ENCODE measurements around the gene INSIG2.
A peak's percentile ranks its signal among the peaks of the same experiment; 100 is the strongest.

INSIG2 gene

DNA sequence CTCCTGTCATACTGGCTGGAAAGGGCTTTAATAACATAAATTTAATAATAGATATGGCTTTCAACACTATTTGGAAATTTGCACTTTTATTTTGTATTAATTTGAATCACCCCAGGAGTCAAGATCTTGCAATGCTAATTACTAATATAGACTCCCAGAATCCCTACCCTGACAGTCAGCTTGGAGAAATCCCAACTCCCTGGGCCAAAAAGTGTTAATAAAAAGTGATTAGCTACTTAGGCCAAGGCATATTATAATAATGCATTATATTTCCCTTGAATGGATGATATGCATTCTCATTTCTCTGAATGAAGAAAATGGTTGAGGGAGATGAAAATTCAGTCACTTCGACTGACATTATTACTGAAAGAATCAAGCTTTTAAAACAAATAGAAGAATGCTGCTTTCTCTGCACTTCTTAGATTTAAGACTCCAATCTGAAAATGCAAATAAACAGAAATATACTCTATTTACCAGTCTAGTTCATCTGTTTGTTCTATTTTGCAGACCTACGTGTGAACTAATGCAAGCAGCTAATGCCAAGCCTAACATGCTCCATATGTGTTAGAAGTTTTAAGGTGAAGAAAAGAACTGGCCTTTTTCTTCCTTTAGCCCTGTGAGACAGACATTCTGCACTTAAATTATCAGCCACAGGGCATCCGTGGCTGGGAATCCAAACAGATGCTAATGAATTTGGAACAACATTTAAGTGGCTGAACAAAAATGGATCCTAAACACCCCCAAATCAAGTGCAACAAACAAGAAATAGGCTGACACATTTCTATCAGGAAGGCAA is 33.9 kb upstream of the INSIG2 start:
- TF ChIP-seq, protein P1, sequence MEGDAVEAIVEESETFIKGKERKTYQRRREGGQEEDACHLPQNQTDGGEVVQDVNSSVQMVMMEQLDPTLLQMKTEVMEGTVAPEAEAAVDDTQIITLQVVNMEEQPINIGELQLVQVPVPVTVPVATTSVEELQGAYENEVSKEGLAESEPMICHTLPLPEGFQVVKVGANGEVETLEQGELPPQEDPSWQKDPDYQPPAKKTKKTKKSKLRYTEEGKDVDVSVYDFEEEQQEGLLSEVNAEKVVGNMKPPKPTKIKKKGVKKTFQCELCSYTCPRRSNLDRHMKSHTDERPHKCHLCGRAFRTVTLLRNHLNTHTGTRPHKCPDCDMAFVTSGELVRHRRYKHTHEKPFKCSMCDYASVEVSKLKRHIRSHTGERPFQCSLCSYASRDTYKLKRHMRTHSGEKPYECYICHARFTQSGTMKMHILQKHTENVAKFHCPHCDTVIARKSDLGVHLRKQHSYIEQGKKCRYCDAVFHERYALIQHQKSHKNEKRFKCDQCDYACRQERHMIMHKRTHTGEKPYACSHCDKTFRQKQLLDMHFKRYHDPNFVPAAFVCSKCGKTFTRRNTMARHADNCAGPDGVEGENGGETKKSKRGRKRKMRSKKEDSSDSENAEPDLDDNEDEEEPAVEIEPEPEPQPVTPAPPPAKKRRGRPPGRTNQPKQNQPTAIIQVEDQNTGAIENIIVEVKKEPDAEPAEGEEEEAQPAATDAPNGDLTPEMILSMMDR (IDR thresholded peaks at IDR 0.05), result no peak
- H3K36me3 ChIP-seq, result no peaks in the 10 kb centered on the region
- intact Hi-C loops (cut with DNase I; ENCODE audit: low total_unique reads), result no loop called here

DNA sequence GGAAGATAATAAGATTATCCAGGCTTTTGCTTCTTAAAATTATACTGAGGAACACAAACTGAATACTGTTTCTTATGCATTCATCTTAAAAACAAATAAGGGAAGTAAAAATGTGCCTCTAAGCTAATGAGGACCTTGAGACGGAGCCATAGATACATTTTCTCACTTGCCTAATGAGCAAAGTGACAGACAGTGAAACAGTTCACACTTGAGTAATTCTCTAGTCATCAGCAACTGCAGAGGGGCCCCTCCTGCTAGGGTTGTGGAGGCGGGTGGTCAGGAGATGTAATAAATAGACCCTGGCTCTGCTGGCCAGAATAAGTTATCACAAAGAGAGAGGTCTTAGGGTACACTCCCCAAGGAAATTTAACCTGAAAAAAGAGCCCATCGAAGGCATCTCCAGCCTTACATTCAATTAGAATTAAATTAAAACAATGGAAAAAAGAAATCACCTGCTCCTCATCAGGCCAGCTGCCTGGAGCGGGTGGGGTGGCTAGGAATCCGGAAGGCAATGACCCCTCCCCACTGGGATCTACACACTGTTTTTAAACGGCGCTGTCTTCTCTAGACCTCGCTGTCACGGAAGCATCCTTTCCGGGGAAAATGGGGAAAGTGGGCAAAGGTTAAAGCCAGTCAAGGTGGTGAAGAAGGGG is 32.6 kb upstream of the INSIG2 start:
- Histone ChIP-seq H3K36me3 (no peaks in the 10 kb centered on the region), H3K9me3 (no peaks in the 10 kb centered on the region), H3K4me3 (no peak overlapping the region), H3K4me1 (no peaks in the 10 kb centered on the region), H3K27me3 (peaks cover 0 to 3% of the 10 kb centered on the region in 2 donors), H3K27ac (no peak overlapping the region)
- intact Hi-C loops (cut with DNase I; ENCODE audit: low total_unique reads), result no loop called here
- TF ChIP-seq, protein P1 (IDR thresholded peaks at IDR 0.05), result no peak
- no peak for DNase-seq

More for the DNA sequence above, 33.9 kb upstream of the INSIG2 start:
- no peak for DNase-seq
- H3K27ac ChIP-seq, result no peak overlapping the region
- H3K27me3 ChIP-seq, result peaks cover 0 to 7% of the 10 kb centered on the region in 2 donors
- no peak overlapping the region for H3K4me3 ChIP-seq
- no peaks in the 10 kb centered on the region for H3K9me3 ChIP-seq
- no peaks in the 10 kb centered on the region for H3K4me1 ChIP-seq

DNA sequence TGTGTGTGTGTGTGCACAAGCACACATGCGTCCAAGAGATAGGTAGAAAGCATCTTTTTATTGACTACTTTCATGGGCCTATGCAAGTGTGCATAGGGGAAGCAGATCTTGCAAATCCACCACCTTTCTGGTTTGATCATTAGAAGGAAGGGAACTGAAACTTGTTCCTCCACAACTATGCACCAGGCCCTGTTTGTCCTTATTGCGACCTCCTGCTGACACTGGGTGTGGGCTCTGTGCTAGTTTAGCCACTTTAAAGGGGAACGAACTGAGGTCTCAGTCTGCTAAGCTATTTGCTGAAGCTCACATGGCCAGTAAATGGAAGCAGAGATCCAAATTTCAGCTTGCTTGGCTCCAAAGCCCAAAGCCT is 32.1 kb upstream of the INSIG2 start:
- TF ChIP-seq, protein P1 (IDR thresholded peaks at IDR 0.05), result no peak
- DNase-seq, result peak in 1 of 2 donors; percentile 46
- intact Hi-C loops (cut with DNase I; ENCODE audit: low total_unique reads), result no loop called here
- H3K4me3 ChIP-seq, result no peak overlapping the region
- no peaks in the 10 kb centered on the region for H3K9me3 ChIP-seq
- H3K36me3 ChIP-seq, result no peaks in the 10 kb centered on the region
- no peaks in the 10 kb centered on the region for H3K4me1 ChIP-seq
- H3K27ac ChIP-seq, result no peak overlapping the region
- peaks cover 0 to 3% of the 10 kb centered on the region in 2 donors for H3K27me3 ChIP-seq

DNA sequence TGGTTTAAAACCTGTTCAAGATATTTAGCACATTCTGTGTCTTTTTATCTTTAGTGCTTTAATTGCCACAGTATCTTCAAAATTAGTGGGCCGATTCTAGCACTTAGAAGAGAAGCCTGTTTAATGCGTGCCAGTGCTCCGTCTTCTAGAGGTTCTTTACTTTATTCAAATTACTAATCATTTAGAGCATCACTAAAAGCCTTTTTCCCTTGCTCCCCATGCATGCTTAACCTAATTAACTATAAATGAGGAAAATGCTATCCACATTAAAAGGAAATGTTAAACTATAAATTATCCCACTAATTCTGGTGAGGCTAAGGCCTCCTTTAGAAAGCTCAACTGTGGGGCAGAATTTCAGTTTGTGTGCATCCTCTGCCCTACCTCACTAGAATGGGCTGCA is 31.5 kb upstream of the INSIG2 start:
- TF ChIP-seq, protein P1 (IDR thresholded peaks at IDR 0.05), result no peak
- Histone ChIP-seq H3K4me3 (no peak overlapping the region), H3K36me3 (no peaks in the 10 kb centered on the region), H3K27ac (no peak overlapping the region), H3K4me1 (no peaks in the 10 kb centered on the region), H3K9me3 (no peaks in the 10 kb centered on the region), H3K27me3 (no peaks in the 10 kb centered on the region)
- intact Hi-C loops (cut with DNase I; ENCODE audit: low total_unique reads), result no loop called here
- no peak for DNase-seq

DNA sequence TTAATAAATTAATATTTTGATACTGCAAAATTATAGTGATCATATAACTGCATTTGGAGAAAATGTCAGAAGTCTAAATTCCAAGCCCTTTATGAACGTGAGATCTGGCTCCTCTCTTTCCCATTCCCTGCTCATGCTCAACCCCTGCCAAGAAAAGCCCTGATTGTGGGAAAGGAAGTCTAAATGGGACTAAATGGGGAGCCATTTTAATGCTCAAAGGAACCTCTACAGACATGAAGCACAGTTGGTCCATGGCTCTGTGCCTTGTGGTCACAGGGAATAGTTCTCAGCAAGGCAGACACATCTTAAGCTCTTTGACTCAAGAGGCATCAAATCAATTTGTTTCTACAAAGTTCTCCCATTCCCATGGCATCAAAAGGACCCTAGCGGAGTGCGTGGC is 29.3 kb upstream of the INSIG2 start:
- TF ChIP-seq, protein P1 (IDR thresholded peaks at IDR 0.05), result no peak
- intact Hi-C loops (cut with DNase I; ENCODE audit: low total_unique reads), result no loop called here

More for the DNA sequence above, 29.3 kb upstream of the INSIG2 start:
- H3K36me3 ChIP-seq, result no peaks in the 10 kb centered on the region
- no peaks in the 10 kb centered on the region for H3K27me3 ChIP-seq
- no peak for DNase-seq
- H3K4me1 ChIP-seq, result no peaks in the 10 kb centered on the region
- H3K27ac ChIP-seq, result no peak overlapping the region
- H3K4me3 ChIP-seq, result no peak overlapping the region
- H3K9me3 ChIP-seq, result no peaks in the 10 kb centered on the region

Measured in tibial artery (tissue), 4 donors.